SK-N-SH (cell line): ENCODE results near the gene KLK2.

Source experiments
- CTCF ChIP-seq: fragments of 200-600 bp; sonication (generic); IDR thresholded peaks from 2 replicates; pipeline ENCODE4 v1.6.1; 2017; ENCODE audit warnings: antibody characterized with exemption, mild to moderate bottlenecking, moderate library complexity
- EZH2phosphoT487 ChIP-seq: fragments of 200-600 bp; sonication (generic); IDR thresholded peaks from 2 replicates; pipeline ENCODE4 v1.6.1; 2017; ENCODE audit warnings: low read depth, mixed run types, mild to moderate bottlenecking, antibody characterized with exemption, moderate library complexity, borderline replicate concordance
- JUND ChIP-seq: IDR thresholded peaks from 2 replicates; pipeline ENCODE4 v1.4.0; 2012
- REST ChIP-seq: IDR thresholded peaks from 2 replicates; pipeline ENCODE4 v1.6.1; 2012; ENCODE audit warnings: mild to moderate bottlenecking, low read depth, low read length, moderate library complexity
- SIN3A ChIP-seq: IDR thresholded peaks from 2 replicates; pipeline ENCODE4 v1.6.1; 2012; ENCODE audit warnings: low read depth, mild to moderate bottlenecking, low read length, moderate library complexity, borderline replicate concordance
- TAF1 ChIP-seq: IDR thresholded peaks from 2 replicates; pipeline ENCODE4 v1.6.1; 2012; ENCODE audit warnings: low read depth, mild to moderate bottlenecking, low read length, moderate library complexity, borderline replicate concordance
- TEAD4 ChIP-seq: IDR thresholded peaks from 2 replicates; pipeline ENCODE4 v1.4.0; 2012; ENCODE audit warnings: mild to moderate bottlenecking, borderline replicate concordance; ENCODE audit not compliant: insufficient read depth
- YY1 ChIP-seq: IDR thresholded peaks from 2 replicates; pipeline ENCODE4 v1.4.0; 2012; ENCODE audit warnings: low read depth, mild to moderate bottlenecking

- TF ChIP-seq SIN3A (no peak), CTCF (no peak), EZH2phosphoT487 (no peak), TAF1 (no peak), YY1 (no peak), JUND (no peak), REST (no peak), TEAD4 (no peak)
Observed at GRCh38 chr19:50832666-50833065, 40.6 kb upstream of the KLK2 start.
